T-helper 17 cell (primary cell): ENCODE measurements around the gene GPR142. TPM values are rescaled to one million over a fixed set of nuclear protein-coding genes. Genes with fewer than 3 reads are reported as not detected.

Experiments used
- ATAC-seq: fragments of 150-1000 bp; cut with Tn5 transposase; 2 replicates; pipeline ENCODE4 v1.10.0; 2021; ENCODE audit warnings: mild to moderate bottlenecking, moderate library complexity
- DNase-seq, 3 donors: peaks; one replicate each; pipeline versions ENCODE4 v3.0.0 to v3.0.0-alpha.2; 2020 to 2021
- H3K9me3 ChIP-seq: one replicate; pipeline ENCODE4 v1.7.0; 2013; ENCODE audit warnings: low read length, mild to moderate bottlenecking; ENCODE audit not compliant: control insufficient read depth, poor library complexity, severe bottlenecking
- H3K27ac Mint-ChIP-seq: one replicate; pipeline ENCODE4 v1.8.0; 2022; ENCODE audit warnings: mild to moderate bottlenecking, moderate library complexity, mixed read lengths
- H3K27me3 Mint-ChIP-seq: one replicate; pipeline ENCODE4 v1.8.0; 2022; ENCODE audit warnings: mixed read lengths
- H3K36me3 Mint-ChIP-seq: one replicate; pipeline ENCODE4 v1.8.0; 2022; ENCODE audit warnings: low read depth, mixed read lengths
- H3K4me1 Mint-ChIP-seq: one replicate; pipeline ENCODE4 v1.8.0; 2022; ENCODE audit warnings: mild to moderate bottlenecking, mixed read lengths
- H3K4me3 Mint-ChIP-seq: one replicate; pipeline ENCODE4 v1.8.0; 2022; ENCODE audit warnings: mild to moderate bottlenecking, moderate library complexity, mixed read lengths
- total RNA-seq, 4 donors: library from RNA in 2 of 4; stranded (reverse) in 2 of 4; gene quantifications; one replicate each; pipeline ENCODE4 v1.2.3 and lab custom pipeline; 2022 to 2026

GPR142 gene
- total RNA-seq, 2 donors from 2014 or later: not detected

- ATAC-seq: no peak
- DNase-seq: no peak
- H3K36me3 Mint-ChIP-seq: no peaks in the 10 kb centered on the region
- H3K27ac Mint-ChIP-seq: no peak overlapping the region
- peaks cover 29% of the 10 kb centered on the region for H3K27me3 Mint-ChIP-seq
- H3K4me3 Mint-ChIP-seq: no peak overlapping the region
- H3K9me3 ChIP-seq: no peaks in the 10 kb centered on the region
- no peaks in the 10 kb centered on the region for H3K4me1 Mint-ChIP-seq
Measured at GRCh38 chr17:74383141-74383540, 15.8 kb downstream of the GPR142 start.

GRCh38 chr17:74385201-74385600 lies 17.9 kb downstream of the GPR142 start:
- no peak overlapping the region for H3K4me3 Mint-ChIP-seq
- H3K27me3 Mint-ChIP-seq: peaks cover 29% of the 10 kb centered on the region
- no peaks in the 10 kb centered on the region for H3K9me3 ChIP-seq
- no peak for ATAC-seq
- H3K36me3 Mint-ChIP-seq: no peaks in the 10 kb centered on the region
- DNase-seq: no peak
- no peak overlapping the region for H3K27ac Mint-ChIP-seq
- peaks cover 4% of the 10 kb centered on the region for H3K4me1 Mint-ChIP-seq

- H3K27ac Mint-ChIP-seq: no peak overlapping the region
- no peaks in the 10 kb centered on the region for H3K36me3 Mint-ChIP-seq
- H3K4me3 Mint-ChIP-seq: no peak overlapping the region
- peaks cover 37% of the 10 kb centered on the region for H3K27me3 Mint-ChIP-seq
- DNase-seq (no peak), ATAC-seq (no peak)
- H3K9me3 ChIP-seq: no peaks in the 10 kb centered on the region
- peaks cover 4% of the 10 kb centered on the region for H3K4me1 Mint-ChIP-seq
Measured at GRCh38 chr17:74386386-74386785, 19.1 kb downstream of the GPR142 start.

- Mint-ChIP-seq H3K4me1 (peaks cover 4% of the 10 kb centered on the region), H3K27ac (no peak overlapping the region), H3K36me3 (no peaks in the 10 kb centered on the region), H3K4me3 (no peak overlapping the region), H3K27me3 (peaks cover 39% of the 10 kb centered on the region)
- ATAC-seq (no peak), DNase-seq (no peak)
- H3K9me3 ChIP-seq: no peaks in the 10 kb centered on the region
Measured at GRCh38 chr17:74387365-74388218, 20.3 kb downstream of the GPR142 start.

GRCh38 chr17:74389084-74389753 lies 21.9 kb downstream of the GPR142 start:
- Mint-ChIP-seq H3K36me3 (no peaks in the 10 kb centered on the region), H3K4me1 (peaks cover 4% of the 10 kb centered on the region), H3K4me3 (no peak overlapping the region), H3K27me3 (peaks cover 32% of the 10 kb centered on the region), H3K27ac (no peak overlapping the region)
- DNase-seq (no peak), ATAC-seq (no peak)
- H3K9me3 ChIP-seq: no peaks in the 10 kb centered on the region

GRCh38 chr17:74389937-74390679 lies 22.8 kb downstream of the GPR142 start:
- no peak overlapping the region for H3K4me3 Mint-ChIP-seq
- H3K9me3 ChIP-seq: no peaks in the 10 kb centered on the region
- H3K27me3 Mint-ChIP-seq: peaks cover 30% of the 10 kb centered on the region
- no peak for ATAC-seq
- H3K4me1 Mint-ChIP-seq: peaks cover 4% of the 10 kb centered on the region
- DNase-seq: no peak
- H3K27ac Mint-ChIP-seq: no peak overlapping the region
- no peaks in the 10 kb centered on the region for H3K36me3 Mint-ChIP-seq

GRCh38 chr17:74390680-74391653 lies 23.7 kb downstream of the GPR142 start:
- Mint-ChIP-seq H3K4me3 (no peak overlapping the region), H3K4me1 (peaks cover 4% of the 10 kb centered on the region), H3K27me3 (peaks cover 33% of the 10 kb centered on the region), H3K27ac (no peak overlapping the region), H3K36me3 (no peaks in the 10 kb centered on the region)
- no peaks in the 10 kb centered on the region for H3K9me3 ChIP-seq
- ATAC-seq: no peak
- DNase-seq: no peak

- no peaks in the 10 kb centered on the region for H3K36me3 Mint-ChIP-seq
- H3K27me3 Mint-ChIP-seq: peaks cover 28% of the 10 kb centered on the region
- DNase-seq: no peak
- H3K4me1 Mint-ChIP-seq: peaks cover 4% of the 10 kb centered on the region
- H3K4me3 Mint-ChIP-seq: no peak overlapping the region
- ATAC-seq: no peak
- H3K9me3 ChIP-seq: no peaks in the 10 kb centered on the region
- no peak overlapping the region for H3K27ac Mint-ChIP-seq
Measured at GRCh38 chr17:74391771-74392170, 24.5 kb downstream of the GPR142 start.

- DNase-seq: no peak
- no peak overlapping the region for H3K4me3 Mint-ChIP-seq
- no peak for ATAC-seq
- peaks cover 4% of the 10 kb centered on the region for H3K4me1 Mint-ChIP-seq
- no peaks in the 10 kb centered on the region for H3K36me3 Mint-ChIP-seq
- H3K27me3 Mint-ChIP-seq: peaks cover 23% of the 10 kb centered on the region
- no peaks in the 10 kb centered on the region for H3K9me3 ChIP-seq
- H3K27ac Mint-ChIP-seq: no peak overlapping the region
Measured at GRCh38 chr17:74392848-74393247, 25.5 kb downstream of the GPR142 start.

GRCh38 chr17:74393346-74393942 lies 26.1 kb downstream of the GPR142 start:
- ATAC-seq (no peak), DNase-seq (no peak)
- Mint-ChIP-seq H3K4me1 (peaks cover 4% of the 10 kb centered on the region), H3K4me3 (no peak overlapping the region), H3K27me3 (peaks cover 23% of the 10 kb centered on the region), H3K36me3 (no peaks in the 10 kb centered on the region), H3K27ac (no peak overlapping the region)
- H3K9me3 ChIP-seq: no peaks in the 10 kb centered on the region

GRCh38 chr17:74394275-74394950 lies 27.1 kb downstream of the GPR142 start:
- DNase-seq: no peak
- Mint-ChIP-seq H3K4me1 (peaks cover 4% of the 10 kb centered on the region), H3K36me3 (no peaks in the 10 kb centered on the region), H3K27ac (no peak overlapping the region), H3K4me3 (no peak overlapping the region), H3K27me3 (peaks cover 24% of the 10 kb centered on the region)
- H3K9me3 ChIP-seq: no peaks in the 10 kb centered on the region
- ATAC-seq: no peak

- Mint-ChIP-seq H3K27ac (no peak overlapping the region), H3K27me3 (peaks cover 30% of the 10 kb centered on the region), H3K4me1 (peaks cover under 1% of the 10 kb centered on the region), H3K36me3 (no peaks in the 10 kb centered on the region), H3K4me3 (no peak overlapping the region)
- no peaks in the 10 kb centered on the region for H3K9me3 ChIP-seq
- no peak for DNase-seq
- no peak for ATAC-seq
Measured at GRCh38 chr17:74394977-74395376, 27.7 kb downstream of the GPR142 start.
